GM12878 (cell line): ENCODE results near the gene DNAH8. TPM values are rescaled to one million over a fixed set of nuclear protein-coding genes. Genes with fewer than 3 reads are reported as not detected.
"Not testable (repeated sequence)": the region's sequence is repeated elsewhere in the genome, so short reads cannot be mapped to it uniquely, and the experiment has no call there.

Experiments
- ATAC-seq: fragments of 200-7000 bp; cut with Tn5 transposase; 3 replicates; pipeline ENCODE4 v1.9.1; 2020; ENCODE audit warnings: mild to moderate bottlenecking, moderate library complexity
- BruUV-seq: library from RNA; stranded (reverse); fragments of 400-500 nt; replicated peaks from 2 replicates; lab custom pipeline; 2021; lab: Mats Ljungman, UMichigan
- CTCF ChIA-PET: fragments of 300-600 bp; sonication (Branson Sonifier 250); formaldehyde crosslinking; extraction: SDS; loops from one replicate; lab custom pipeline; 2021; ENCODE audit warnings: inconsistent platforms; lab: Yijun Ruan, JAX
- POLR2A ChIA-PET: fragments of 350-600 bp; formaldehyde crosslinking; extraction: SDS; loops from one replicate; lab custom pipeline; 2021; ENCODE audit warnings: inconsistent platforms; lab: Charles Lee
- RAD21 ChIA-PET: fragments of 300-600 bp; sonication (Branson Sonifier 250); formaldehyde crosslinking; loops from one replicate; lab custom pipeline; 2023; ENCODE audit warnings: antibody characterized with exemption; ENCODE audit not compliant: unreplicated experiment; lab: Charles Lee
- SMC1A ChIA-PET: fragments of 300-600 bp; sonication (Branson Sonifier 250); formaldehyde crosslinking; loops from one replicate; lab custom pipeline; 2023; ENCODE audit not compliant: unreplicated experiment, uncharacterized antibody; lab: Charles Lee
- DNase-seq: peaks from one replicate; pipeline ENCODE4 v3.0.0-alpha.2; 2011; ENCODE audit warnings: low read depth, low spot score
- FAIRE-seq: peaks from 3 replicates; lab custom pipeline; 2011; peaks lifted over from hg19 to GRCh38; lab: Jason Lieb, UNC
- H2AFZ ChIP-seq: 2 replicates; pipeline ENCODE4 v1.6.0; 2011; ENCODE audit warnings: low read depth, low read length, control low read depth; ENCODE audit not compliant: control insufficient read depth
- H3K27ac ChIP-seq: 2 replicates; pipeline ENCODE4 v1.5.1; 2011; ENCODE audit warnings: control low read depth; ENCODE audit not compliant: control insufficient read depth, insufficient read depth
- H3K27me3 ChIP-seq, 2 experiments: replicated peaks in 1 of 2; 2 replicates each; pipeline versions ENCODE4 v1.6.0 to v1.6.1; 2011; ENCODE audit warnings: low read length in 1 of 2; ENCODE audit not compliant: control insufficient read depth in 2 of 2, insufficient read depth in 2 of 2
- H3K36me3 ChIP-seq, 2 experiments: 2 replicates each; pipeline ENCODE4 v1.5.1; 2011; ENCODE audit warnings: low read length in 1 of 2; ENCODE audit not compliant: control insufficient read depth in 2 of 2, insufficient read depth in 2 of 2
- H3K4me1 ChIP-seq: 2 replicates; pipeline ENCODE4 v1.6.1; 2011; ENCODE audit warnings: mild to moderate bottlenecking, low read length, moderate library complexity, mixed read lengths; ENCODE audit not compliant: control insufficient read depth, insufficient read depth
- H3K4me2 ChIP-seq: 2 replicates; pipeline ENCODE4 v1.6.0; 2011; ENCODE audit warnings: control low read depth; ENCODE audit not compliant: control insufficient read depth, insufficient read depth
- H3K4me3 ChIP-seq: fragments of 200-600 bp; sonication (generic); 2 replicates; pipeline ENCODE4 v1.5.1; 2016
- H3K79me2 ChIP-seq: 2 replicates; pipeline ENCODE4 v1.6.0; 2011; ENCODE audit warnings: low read length; ENCODE audit not compliant: control insufficient read depth, insufficient read depth
- H3K9ac ChIP-seq: 2 replicates; pipeline ENCODE4 v1.8.0; 2011; ENCODE audit warnings: low read length, control low read depth, mixed read lengths; ENCODE audit not compliant: control insufficient read depth, insufficient read depth
- H3K9me3 ChIP-seq: replicated peaks from 3 replicates; pipeline ENCODE4 v1.5.1; 2011; ENCODE audit warnings: mild to moderate bottlenecking, low read length; ENCODE audit not compliant: control insufficient read depth, insufficient read depth
- H4K20me1 ChIP-seq: 2 replicates; pipeline ENCODE4 v1.6.0; 2011; ENCODE audit not compliant: control insufficient read depth, insufficient read depth
- CBX3 ChIP-seq: fragments of 200-600 bp; sonication (generic); IDR thresholded peaks from 2 replicates; pipeline ENCODE4 v1.6.1; 2016; ENCODE audit warnings: low read depth, borderline replicate concordance
- CHD4 ChIP-seq: fragments of 200-600 bp; sonication (generic); IDR thresholded peaks from 2 replicates; pipeline ENCODE4 v1.6.1; 2016; ENCODE audit warnings: mild to moderate bottlenecking
- MTA3 ChIP-seq: IDR thresholded peaks from 2 replicates; pipeline ENCODE4 v1.6.1; 2012; ENCODE audit warnings: low read length, inconsistent platforms, borderline replicate concordance
- RUNX3 ChIP-seq: IDR thresholded peaks from 2 replicates; pipeline ENCODE4 v1.6.1; 2012; ENCODE audit warnings: low read length, inconsistent platforms
- SP1 ChIP-seq: IDR thresholded peaks from one replicate; pipeline ENCODE4 v1.6.1; 2011; ENCODE audit warnings: low read depth, low read length
- WGBS: methylation state at CpG from one replicate; pipeline ENCODE4 v1.1.6; 2016; ENCODE audit warnings: low lambda C conversion rate; ENCODE audit not compliant: insufficient replicate concordance, insufficient coverage; ENCODE audit errors: missing lambda C conversion rate; 5-methylcytosine and 5-hydroxymethylcytosine counted together
- in situ Hi-C: fragments of 300-500 bp; cut with MboI; formaldehyde crosslinking; loops from 9 replicates; pipeline ENCODE4 v1.14.3; 2018; ENCODE audit warnings: mixed read lengths
- intact Hi-C: fragments of 100-400 bp; cut with micrococcal nuclease; formaldehyde crosslinking; loops from one replicate; pipeline ENCODE4 v1.14.2; 2022; ENCODE audit not compliant: unreplicated experiment
- polyA plus RNA-seq, 11 experiments: library from polyadenylated mRNA; depleted of rRNA in 4 of 11; unstranded in 6 of 11; stranded (reverse) in 5 of 11; fragments of >200 nt; fragmentation: Nextera tagmentation in 4 of 11; fragmentation: Illumina TruSeq in 1 of 11; extraction: Ambion mirVana in 4 of 11; extraction: Trizol in 1 of 11; gene quantifications; 1 replicate in 1 of 11; 2 replicates in 10 of 11; pipeline versions ENCODE4 v1.2.1 to v1.2.3, GENCODE V29; 2011 to 2016; ENCODE audit warnings: inconsistent platforms in 2 of 11, missing spikeins in 2 of 11, low read depth in 1 of 11
- total RNA-seq, 4 experiments: library from RNA; depleted of rRNA in 3 of 4; stranded (reverse); fragments of >200 nt in 3 of 4; fragmentation: Illumina TruSeq in 1 of 4; extraction: Trizol in 1 of 4; gene quantifications; 2 replicates each; pipeline versions ENCODE4 v1.2.1 to v1.2.3, GENCODE V29; 2013 to 2021
- TF ChIP-seq, protein P1 (sequence below): fragments of 450-650 bp; IDR thresholded peaks from 2 replicates; pipeline ENCODE4 v1.6.1; 2018; ENCODE audit warnings: mild to moderate bottlenecking, low read depth, moderate library complexity; ENCODE audit not compliant: partially characterized antibody
- TF ChIP-seq, protein P2 (sequence below): fragments of 450-650 bp; IDR thresholded peaks from 2 replicates; pipeline ENCODE4 v1.6.1; 2017; ENCODE audit warnings: low read depth, mild to moderate bottlenecking, moderate library complexity

DNAH8 gene
- total and polyA plus RNA-seq, 10 of the 15 experiments (the other 5 are each of a cell fraction or from before 2014, with no cell fraction given) = 0.02 to 0.34 (median 0.10) TPM; not detected in 3

GRCh38 chr6:38873001-38873400 lies 157.9 kb downstream of the DNAH8 start:
- CTCF ChIA-PET = interaction anchor here (0.7 to 3.9 kb wide), 26 partner anchors 9 to 437 kb away, joined by 3 to 26 read pairs (median 4); no protein-coding TSS in a partner anchor
- in situ Hi-C loops = loop anchor here (5.0 kb wide), 1 partner anchor 429 kb away; no protein-coding TSS in a partner anchor

GRCh38 chr6:38873816-38874215 lies 158.7 kb downstream of the DNAH8 start:
- WGBS = 50% methylated on average over 1 of the region's 1 CpG
- H3K36me3 ChIP-seq, H3K4me2 ChIP-seq, H3K79me2 ChIP-seq, H3K9ac ChIP-seq, H4K20me1 ChIP-seq, H3K27me3 ChIP-seq, H2AFZ ChIP-seq, H3K4me3 ChIP-seq, ATAC-seq, H3K4me1 ChIP-seq, POLR2A ChIA-PET, DNase-seq, BruUV-seq, FAIRE-seq, H3K27ac ChIP-seq, RAD21 ChIA-PET, H3K9me3 ChIP-seq: not testable (repeated sequence)
- intact Hi-C loops = loop anchor here (5.0 to 10.0 kb wide), 2 partner anchors 291 to 428 kb away; no protein-coding TSS in a partner anchor
- CTCF ChIA-PET = interaction anchor here (0.7 to 3.9 kb wide), 12 partner anchors 10 to 436 kb away, joined by 3 to 26 read pairs (median 7); no protein-coding TSS in a partner anchor
- SMC1A ChIA-PET = interaction anchor here (1.4 to 1.7 kb wide), 2 partner anchors 100 to 430 kb away, joined by 4 to 11 read pairs; no protein-coding TSS in a partner anchor
- in situ Hi-C loops = loop anchor here (5.0 kb wide), 1 partner anchor 428 kb away; no protein-coding TSS in a partner anchor

More at GRCh38 chr6:38873001-38873400, 157.9 kb downstream of the DNAH8 start:
- Histone ChIP-seq H3K9ac (no peak overlapping the region), H3K79me2 (no peaks in the 10 kb centered on the region), H3K27me3 (no peaks in the 10 kb centered on the region; a peak in 1 of 4 replicates), H4K20me1 (no peaks in the 10 kb centered on the region), H3K4me3 (no peak overlapping the region), H3K4me1 (no peaks in the 10 kb centered on the region), H3K27ac (no peak overlapping the region), H3K9me3 (no peaks in the 10 kb centered on the region), H3K36me3 (no peaks in the 10 kb centered on the region), H2AFZ (no peak overlapping the region), H3K4me2 (no peak overlapping the region)
- no peak for TF ChIP-seq SP1
- no peak for TF ChIP-seq RUNX3
- no peak for TF ChIP-seq MTA3
- TF ChIP-seq, protein P1, sequence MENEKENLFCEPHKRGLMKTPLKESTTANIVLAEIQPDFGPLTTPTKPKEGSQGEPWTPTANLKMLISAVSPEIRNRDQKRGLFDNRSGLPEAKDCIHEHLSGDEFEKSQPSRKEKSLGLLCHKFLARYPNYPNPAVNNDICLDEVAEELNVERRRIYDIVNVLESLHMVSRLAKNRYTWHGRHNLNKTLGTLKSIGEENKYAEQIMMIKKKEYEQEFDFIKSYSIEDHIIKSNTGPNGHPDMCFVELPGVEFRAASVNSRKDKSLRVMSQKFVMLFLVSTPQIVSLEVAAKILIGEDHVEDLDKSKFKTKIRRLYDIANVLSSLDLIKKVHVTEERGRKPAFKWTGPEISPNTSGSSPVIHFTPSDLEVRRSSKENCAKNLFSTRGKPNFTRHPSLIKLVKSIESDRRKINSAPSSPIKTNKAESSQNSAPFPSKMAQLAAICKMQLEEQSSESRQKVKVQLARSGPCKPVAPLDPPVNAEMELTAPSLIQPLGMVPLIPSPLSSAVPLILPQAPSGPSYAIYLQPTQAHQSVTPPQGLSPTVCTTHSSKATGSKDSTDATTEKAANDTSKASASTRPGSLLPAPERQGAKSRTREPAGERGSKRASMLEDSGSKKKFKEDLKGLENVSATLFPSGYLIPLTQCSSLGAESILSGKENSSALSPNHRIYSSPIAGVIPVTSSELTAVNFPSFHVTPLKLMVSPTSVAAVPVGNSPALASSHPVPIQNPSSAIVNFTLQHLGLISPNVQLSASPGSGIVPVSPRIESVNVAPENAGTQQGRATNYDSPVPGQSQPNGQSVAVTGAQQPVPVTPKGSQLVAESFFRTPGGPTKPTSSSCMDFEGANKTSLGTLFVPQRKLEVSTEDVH = no peak
- no peak for TF ChIP-seq CBX3
- no peak for TF ChIP-seq CHD4
- TF ChIP-seq, protein P2, sequence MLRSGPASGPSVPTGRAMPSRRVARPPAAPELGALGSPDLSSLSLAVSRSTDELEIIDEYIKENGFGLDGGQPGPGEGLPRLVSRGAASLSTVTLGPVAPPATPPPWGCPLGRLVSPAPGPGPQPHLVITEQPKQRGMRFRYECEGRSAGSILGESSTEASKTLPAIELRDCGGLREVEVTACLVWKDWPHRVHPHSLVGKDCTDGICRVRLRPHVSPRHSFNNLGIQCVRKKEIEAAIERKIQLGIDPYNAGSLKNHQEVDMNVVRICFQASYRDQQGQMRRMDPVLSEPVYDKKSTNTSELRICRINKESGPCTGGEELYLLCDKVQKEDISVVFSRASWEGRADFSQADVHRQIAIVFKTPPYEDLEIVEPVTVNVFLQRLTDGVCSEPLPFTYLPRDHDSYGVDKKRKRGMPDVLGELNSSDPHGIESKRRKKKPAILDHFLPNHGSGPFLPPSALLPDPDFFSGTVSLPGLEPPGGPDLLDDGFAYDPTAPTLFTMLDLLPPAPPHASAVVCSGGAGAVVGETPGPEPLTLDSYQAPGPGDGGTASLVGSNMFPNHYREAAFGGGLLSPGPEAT = no peak
- BruUV-seq = no TSS peak
- intact Hi-C loops = loop anchor here (5.0 to 10.0 kb wide), 2 partner anchors 292 to 429 kb away; no protein-coding TSS in a partner anchor
- FAIRE-seq (no peak), DNase-seq (no peak), ATAC-seq (no peak)
- WGBS = 66% methylated on average over 6 of the region's 6 CpGs
- ChIA-PET SMC1A (interaction anchor here (0.7 to 1.7 kb wide), 4 partner anchors 10 to 430 kb away, joined by 3 to 11 read pairs (median 6); no protein-coding TSS in a partner anchor), RAD21 (interaction anchor here (0.6 to 1.5 kb wide), 2 partner anchors 9 to 437 kb away, joined by 4 read pairs; no protein-coding TSS in a partner anchor), POLR2A (no interaction called here)
